ENCODE results near the gene NAT9.

- TF ChIP-seq CTCF (conservative IDR thresholded peaks at IDR 0.05) (peak; percentile 96), ZFX (IDR thresholded peaks at IDR 0.05) (no peak)
These were observed 5.4 kb downstream of the NAT9 start for GRCh38 chr17:74770498-74771318.
